Measurements from ENCODE around the gene MLKL.
"Not testable (repeated sequence)": the region's sequence is repeated elsewhere in the genome, so short reads cannot be mapped to it uniquely, and the experiment has no call there.

GRCh38 chr16:74722156-74722555 is 21.5 kb upstream of the MLKL start:
- TF ChIP-seq POLR2A (IDR thresholded peaks at IDR 0.05; ENCODE audit: low read length); GATA1 (IDR thresholded peaks at IDR 0.05; ENCODE audit: low read depth, low read length): not testable (repeated sequence)

Data from erythroblast (primary cell).